G401.6 (cell line): Measurements from ENCODE around the gene CERS3.
"Not testable (repeated sequence)": the region's sequence is repeated elsewhere in the genome, so short reads cannot be mapped to it uniquely, and the experiment has no call there.

Experiments used
- FAIRE-seq: peaks from 2 replicates; lab custom pipeline; 2012; peaks lifted over from hg19 to GRCh38; lab: Jason Lieb, UNC

CERS3 gene

DNA sequence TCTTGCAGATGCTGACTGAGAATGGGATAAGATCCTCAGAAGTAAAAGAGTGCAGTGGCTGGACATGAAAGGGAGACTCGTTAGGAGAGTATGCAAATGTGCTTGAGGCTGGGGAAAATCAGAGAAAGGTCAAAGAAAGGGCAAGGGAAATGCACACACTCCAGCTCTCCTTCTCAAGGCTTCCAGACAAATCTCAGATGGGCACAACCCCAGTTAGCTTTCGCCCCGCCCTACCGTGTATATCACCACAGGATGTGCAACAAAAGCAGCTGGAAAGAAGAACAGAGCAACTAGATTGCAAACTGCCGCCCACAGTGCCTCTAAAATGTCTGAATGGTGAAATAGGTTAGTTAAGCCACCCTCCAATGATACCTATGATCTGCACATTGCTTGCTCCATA is 63.9 kb downstream of the CERS3 start:
- no peak for FAIRE-seq

DNA sequence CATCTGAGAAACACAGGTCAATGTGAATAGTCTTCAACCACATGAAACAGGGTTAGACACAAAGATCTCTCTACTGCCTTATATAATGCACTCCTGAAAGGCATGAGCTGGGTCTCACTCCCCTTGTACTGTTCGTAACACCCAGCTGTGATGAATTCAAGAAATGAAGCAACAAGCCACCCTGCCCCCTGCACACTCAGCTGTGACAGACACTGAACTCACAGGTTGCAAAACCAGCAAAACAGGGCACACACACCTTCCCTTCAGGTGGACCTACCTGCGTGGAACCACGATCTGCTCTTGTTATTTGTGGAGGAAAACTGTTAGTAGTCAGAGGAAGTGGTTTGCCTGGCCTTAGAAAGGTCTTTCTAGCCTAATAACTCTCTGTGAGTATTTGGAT is 64.5 kb downstream of the CERS3 start:
- no peak for FAIRE-seq

DNA sequence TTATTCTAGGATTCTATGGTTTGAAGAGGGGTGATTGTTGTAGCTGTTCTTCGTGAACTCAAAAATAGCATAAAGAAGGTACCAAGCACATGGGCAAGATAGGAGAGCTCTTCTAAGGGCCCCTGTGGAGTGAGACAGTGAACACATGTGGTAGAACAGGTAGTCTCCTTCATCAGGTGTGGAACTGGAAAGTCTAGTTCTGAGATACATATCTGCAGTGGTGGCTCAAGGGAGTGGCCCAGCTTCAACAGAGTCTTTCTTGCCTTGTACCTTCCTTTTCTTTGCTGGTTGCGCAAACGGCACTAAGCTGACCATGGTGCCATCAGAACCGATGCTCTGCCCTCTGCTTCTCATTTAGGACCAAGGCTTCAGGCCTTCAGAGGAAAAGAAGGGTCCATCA is 65.2 kb downstream of the CERS3 start:
- FAIRE-seq = no peak

DNA sequence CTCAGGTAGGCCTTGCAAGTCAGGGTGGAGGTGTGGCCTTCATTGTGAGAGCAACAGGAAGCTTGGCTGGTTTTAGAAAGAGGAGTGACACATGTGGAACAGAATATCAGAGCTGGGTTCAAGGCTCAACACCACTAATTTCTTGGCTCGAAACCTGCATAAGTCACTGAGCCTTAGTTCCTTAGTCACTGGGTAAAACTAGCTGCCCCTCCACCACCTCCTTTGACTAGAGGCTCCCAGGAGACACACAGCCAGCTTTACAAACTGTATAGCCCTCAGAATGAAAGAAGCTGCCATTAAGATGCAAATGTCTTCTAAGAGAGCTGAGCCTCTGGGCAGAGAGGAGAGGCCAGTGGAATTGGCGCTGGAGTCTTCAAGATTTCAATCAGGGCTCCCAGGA is 67.7 kb downstream of the CERS3 start:
- FAIRE-seq = no peak

DNA sequence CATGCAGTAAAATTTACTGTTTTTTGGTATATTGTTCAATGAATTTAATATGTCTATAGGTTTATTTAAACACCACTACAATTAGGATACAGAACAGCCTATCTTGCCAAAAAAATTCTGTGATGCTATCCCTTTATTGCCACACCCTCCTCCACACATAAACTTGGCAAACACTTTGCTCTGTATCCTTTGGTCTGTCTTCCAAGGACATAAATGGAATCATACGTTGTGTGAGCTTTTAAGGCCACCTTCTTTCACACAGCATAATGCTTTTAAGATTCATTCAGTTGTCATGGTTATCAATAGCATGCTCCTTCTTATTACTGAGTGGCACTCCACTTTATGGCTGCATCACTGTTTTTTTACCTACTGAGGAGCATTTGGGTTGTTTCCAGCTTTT is 71.5 kb downstream of the CERS3 start:
- no peak for FAIRE-seq

DNA sequence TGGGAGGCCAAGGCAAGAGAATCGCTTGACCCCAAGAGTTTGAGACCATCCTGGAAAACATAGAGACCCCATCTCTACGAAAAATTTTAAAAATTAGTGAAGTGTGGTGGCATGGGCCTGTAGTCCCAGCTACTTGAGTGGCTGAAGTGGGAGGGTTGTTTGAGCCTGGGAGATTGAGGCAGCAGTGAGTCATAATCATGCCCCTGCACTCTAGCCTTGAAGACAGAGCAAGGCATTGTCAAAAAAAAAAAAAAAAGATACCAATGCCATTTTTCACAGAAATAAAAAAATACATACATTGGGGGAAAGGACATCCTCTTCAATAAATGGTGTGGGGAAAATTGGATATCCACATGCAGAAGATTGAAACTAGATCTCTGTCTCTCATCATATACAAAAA is 74.6 kb downstream of the CERS3 start:
- FAIRE-seq = no peak

DNA sequence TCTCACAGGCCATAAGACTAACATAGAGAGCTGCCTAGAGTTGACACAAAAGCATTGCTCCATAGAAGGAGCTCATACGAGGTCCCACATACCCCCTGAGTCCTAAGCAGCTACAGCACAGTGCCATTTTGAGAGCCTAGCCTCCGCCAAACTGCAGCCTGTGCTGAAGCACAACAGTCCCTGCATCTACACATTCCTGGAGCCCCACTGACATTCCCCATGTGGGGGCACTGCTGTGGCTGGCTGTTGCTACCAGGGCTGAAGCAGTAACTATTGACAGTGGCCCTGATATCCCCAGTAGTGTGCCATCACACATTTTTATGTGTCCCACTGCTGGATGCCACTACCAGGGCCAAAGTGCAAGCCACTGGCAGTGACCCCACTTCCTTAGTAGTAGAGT is 80.3 kb downstream of the CERS3 start:
- no peak for FAIRE-seq

DNA sequence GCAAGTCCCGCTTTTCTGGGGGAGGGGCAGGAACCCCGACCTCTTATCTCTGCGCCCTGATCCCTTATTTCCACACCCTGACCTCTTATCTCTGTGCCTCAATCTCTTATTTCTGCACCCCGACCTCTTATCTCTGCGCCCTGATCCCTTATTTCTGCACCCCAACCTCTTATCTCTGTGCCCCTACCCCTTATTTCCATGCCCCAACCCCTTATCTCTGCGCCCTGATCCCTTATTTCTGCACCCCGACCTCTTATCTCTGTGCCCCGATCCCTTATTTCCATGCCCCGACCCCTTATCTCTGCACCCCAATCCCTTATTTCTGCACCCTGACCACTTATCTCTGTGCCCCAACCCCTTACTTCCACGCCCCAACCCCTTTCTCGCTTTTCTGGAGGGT is 87.7 kb downstream of the CERS3 start:
- FAIRE-seq = not testable (repeated sequence)

DNA sequence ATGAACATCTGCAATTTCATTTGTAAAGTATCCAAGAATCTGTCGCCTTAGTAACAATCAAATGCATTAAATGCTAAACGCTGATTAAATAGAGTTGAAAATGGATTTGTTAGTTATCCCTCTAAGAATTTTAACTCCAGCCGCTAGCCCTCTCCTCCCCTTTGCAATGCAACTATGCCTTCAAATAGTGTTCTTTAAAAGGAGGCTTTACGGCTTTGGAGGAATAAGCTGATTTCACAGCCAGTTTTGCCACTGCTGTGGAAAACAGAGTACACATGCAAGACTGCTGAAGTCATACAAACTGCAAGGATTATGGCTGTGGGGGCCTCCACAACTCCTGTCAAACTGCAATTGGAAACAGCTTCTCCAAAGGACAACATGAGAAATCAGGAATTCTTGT is 89.2 kb downstream of the CERS3 start:
- no peak for FAIRE-seq

DNA sequence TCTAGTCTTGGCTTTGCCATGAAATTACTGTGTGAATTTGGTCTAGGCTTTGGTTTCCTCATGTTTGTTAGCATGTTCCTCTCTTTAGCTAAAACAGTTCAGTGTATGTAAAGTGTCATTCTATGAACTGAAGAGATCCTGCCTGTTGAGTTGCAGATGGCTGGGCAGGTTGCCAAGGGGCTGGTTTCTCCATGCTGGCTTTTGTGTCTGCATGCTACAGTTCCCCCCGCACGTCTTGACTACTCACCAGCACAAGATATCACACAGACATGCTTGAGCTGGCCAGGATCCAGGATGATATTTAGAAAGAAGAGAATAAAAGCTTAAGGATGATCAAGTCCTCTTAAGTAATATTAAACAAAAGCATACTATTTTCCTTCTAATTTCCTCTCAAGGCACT is 90.2 kb downstream of the CERS3 start:
- FAIRE-seq = no peak

DNA sequence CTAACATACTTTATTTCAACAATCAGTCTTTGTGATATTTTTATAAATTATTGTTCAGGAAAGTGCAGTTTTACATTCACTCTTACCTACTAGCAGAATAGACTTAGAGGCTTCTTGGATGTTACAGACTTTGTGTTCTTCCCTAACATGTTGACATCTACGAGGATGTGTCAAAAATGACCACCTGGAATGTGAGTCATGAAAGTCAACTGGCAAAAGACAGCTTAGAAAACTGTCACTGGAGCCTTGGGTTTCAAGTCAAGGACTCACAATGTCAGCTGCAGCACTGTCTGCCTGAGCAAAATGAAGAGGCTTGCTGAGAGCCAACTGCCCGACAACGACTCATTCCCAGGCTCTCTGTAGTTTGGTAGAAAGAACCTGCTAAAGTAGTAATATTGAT is 91.5 kb downstream of the CERS3 start:
- no peak for FAIRE-seq

DNA sequence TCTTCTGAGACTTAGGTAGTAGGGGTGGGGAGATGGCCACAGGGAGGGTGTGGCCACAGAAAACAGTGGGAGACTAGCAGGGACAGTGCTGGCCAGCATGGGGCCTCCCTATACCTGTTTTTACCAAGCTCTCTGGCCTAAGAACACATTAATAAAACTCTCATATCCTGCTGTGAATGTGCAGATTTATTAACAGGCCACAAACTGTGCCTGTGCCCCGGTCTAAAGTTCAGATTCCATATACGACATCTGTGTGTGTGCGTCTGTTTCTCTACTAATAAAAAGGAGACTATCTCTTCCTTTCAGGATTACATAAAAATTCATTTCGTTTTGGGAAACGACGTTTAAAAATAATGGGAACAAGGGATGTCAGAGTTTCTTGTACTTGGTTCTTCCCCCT is 94.2 kb downstream of the CERS3 start:
- FAIRE-seq = no peak

DNA sequence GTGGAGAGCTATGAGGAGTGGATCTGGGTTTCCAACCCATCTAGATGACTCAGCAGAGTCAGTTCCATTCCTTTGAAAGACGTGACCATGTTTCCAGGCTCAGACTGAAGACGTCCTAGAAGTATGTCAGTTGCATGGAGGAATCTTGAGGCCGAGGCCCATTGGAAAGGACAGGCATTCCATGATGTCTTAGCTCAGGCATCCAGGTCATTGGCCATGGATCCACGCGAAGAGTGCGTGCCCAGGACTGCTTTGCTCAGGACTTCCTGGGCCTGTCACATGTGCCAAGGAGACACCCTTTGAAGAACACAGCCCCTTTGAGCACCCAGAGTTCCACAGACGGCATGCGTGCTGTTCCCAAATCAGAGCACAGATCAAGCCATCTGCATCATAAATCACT is 94.7 kb downstream of the CERS3 start:
- FAIRE-seq = no peak

DNA sequence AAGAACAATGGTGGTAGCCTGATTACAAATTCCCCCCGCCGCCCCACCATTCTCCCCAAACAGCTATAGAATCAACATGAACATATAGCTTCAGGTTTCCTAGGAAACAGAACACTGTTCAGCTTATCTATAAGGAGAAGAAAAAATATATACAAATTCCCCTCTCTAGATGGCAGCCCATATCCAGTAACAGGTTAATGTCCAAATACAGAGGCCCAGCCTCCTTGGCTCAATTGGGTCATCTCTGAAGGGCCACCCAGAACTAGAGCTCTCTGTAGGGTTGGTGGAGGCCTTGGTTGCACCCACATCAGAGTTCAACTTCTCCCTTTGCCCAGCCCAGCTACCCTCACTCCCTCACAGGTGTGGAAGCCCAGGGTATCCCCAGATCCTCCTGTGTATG is 95.4 kb downstream of the CERS3 start:
- no peak for FAIRE-seq

DNA sequence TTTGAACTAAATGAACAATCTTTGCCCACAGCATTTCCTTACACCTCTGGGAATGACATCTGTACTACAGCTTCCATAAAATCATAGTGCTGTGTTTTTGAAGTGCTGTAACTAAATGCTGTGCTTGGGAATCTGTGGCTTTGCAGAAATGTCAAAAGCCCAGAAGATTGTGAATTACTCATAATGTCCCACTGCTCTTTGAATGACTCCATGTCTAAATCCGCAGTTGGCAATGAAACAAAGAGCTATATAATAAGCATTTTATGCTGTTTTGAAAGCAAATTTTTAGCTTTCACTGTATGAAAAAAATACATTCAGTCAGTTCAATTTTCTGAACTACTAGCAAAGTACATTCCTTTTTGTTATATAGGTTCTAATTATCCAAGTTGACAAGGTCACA is 98.3 kb downstream of the CERS3 start:
- FAIRE-seq = no peak

DNA sequence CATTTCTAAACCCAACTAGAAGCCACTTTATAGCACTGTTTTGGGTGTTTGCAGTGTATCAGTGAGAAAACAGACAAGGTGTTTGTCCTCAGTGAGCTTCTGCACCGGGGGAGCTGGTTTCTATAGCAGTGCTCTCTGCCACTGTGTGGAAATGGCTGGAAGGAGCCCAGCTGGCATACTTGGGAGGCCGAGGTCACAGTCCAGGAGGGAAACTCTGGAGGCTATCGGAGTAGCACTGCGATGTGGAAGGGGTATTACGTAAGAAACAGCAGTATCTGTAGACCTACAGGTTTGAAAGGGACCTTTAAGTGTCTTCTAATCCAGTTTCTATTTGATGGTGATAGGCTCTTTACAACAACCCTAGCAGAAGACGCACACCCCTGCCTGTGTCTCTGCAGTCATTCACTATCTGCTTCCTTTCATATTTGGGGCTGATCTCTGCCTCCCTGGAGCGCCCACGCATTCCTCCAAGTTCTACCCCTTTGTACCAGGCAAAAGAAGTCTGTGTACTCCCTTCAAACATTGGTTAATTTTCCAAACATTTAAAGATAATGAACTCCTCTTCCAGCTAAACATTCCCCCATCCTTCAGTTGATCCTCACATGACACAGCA is 99.5 kb downstream of the CERS3 start:
- FAIRE-seq = no peak

DNA sequence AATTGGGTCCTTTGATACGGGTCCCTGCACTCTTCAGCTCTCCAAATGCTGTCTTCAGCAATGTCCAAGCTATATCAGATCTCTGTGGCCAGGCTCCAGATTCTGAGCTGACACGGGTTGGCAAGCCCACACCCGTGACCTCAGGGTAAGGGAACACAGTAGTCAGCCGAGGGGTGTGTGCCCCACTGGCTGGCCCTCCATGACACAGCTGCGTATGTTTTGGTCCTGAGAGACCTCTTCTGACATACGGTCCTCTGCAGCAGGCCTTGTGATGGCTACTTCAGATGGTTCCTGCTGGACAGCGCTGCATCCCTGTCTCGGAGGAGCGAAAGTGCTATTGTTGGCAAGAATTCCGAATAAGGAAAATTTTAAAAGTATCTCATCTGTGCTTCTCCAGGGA is 101.8 kb downstream of the CERS3 start:
- no peak for FAIRE-seq

DNA sequence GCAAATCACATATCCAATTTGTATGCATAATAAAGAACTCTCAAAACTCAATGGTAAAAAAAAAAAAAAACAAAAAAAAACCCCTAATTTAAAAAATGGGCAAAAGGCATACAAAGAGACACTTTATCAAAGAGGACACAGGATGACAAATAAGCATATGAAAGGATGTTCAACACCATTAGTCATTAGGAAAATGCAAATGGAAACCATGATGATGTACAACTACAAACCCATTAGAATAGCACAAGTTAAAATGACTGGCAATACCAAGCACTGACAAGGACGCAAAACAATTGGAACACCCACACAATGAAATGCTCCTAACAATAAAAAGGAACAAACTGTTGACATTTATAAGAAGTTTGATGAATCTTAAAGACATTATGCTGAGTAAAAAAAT is 123.6 kb downstream of the CERS3 start:
- no peak for FAIRE-seq

DNA sequence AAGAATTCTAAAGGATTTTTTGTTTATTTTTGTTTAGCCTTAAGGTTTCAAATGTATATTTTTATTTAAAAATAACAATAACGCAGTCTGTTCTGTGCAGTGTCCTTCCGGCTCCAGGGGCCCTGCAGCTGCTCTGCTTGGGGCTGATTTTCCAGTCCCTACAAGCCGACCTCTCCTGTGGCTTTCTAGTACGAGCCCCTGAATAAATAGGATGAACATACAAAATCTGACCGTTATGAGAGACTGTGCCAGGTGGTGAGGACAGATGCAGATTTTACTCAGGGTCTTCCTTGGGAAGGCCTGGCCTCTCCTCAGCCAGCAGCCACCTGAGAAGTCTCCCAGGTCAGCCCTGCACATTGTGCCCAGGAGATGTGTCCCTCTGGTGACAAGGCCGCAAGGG is 127.8 kb downstream of the CERS3 start:
- no peak for FAIRE-seq

DNA sequence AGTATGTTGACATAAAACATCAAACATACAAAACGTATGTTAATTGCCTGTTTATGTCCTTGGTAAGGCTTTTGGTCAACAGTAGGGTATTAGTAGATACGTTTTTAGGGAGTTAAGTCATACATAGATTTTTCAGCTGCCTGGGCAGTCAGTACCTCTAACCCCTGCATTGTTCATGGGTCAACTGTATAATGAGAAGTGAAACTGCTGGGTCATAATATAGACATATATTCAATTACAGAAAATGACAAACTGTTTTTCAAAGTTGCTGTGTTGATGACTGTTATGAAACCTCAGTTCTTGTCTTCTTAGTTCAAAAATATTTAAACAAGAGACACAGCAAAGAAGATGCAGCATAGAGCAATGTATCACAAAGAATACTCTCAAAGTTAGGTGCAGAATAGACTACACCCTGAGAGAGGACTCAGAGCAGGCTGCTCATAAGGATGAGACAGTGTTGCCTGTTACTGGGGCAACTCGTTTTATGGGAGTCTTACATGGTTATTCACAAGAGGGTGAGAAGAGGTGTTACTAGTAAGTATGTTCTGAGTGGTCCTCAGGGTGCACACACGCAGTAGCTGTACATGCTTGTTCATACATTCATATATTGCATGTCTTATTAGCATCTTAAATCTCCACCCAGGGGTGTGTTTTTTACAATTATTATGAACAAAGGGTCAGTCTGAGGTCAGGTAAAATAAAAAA is 133.9 kb downstream of the CERS3 start:
- FAIRE-seq = no peak

DNA sequence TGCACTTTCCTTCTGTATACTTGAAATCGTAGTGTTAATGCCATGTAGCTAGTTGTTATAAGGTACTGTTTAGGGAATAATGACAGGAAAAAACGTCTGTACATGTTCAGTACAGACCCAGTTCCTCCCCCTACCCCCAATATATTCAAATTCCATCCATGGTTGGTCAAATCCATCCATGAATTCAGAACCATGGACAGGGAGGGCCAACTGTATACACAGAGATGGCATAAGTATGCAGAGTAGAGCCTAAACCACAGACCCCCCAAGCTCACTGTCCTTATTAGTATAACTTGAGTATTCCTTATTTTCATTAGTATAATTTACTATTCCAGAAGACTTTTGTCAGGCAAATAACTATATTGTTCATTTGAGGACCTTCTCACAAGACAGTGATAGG is 135.7 kb downstream of the CERS3 start:
- FAIRE-seq = no peak

DNA sequence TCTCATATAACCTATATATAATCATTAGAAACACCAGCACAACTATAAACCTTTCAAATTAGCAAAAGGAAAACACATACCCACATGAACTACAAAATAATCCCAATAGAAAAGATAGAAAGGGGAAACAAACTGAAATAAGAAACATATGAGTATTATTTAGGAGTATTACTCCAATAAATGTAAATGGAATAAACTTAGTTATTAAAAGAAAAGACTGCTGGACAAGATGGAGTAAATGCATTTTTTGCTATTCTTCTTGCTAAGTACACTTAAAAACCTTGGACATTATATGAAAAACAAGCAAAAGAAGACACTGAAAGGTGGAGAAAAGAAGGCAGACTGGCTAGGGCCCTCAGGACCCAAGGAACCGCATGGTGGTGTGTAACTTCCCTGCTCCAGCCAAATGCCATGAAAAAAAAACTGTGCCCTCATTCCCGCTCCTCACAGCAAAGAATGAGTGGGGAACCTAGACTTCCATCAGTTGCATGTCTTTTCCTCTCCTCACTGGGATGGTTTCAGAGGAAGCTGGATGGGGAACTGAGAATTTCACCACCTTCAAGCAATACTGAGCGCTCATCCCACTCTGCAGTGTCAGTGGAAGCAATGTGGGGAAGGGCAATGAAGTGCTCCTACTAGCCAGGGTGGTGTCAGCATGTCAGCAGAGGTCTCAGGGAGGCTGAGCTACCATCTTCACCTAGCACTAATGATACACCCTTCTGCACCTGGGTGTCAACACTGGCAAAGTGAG is 143.3 kb downstream of the CERS3 start:
- no peak for FAIRE-seq

DNA sequence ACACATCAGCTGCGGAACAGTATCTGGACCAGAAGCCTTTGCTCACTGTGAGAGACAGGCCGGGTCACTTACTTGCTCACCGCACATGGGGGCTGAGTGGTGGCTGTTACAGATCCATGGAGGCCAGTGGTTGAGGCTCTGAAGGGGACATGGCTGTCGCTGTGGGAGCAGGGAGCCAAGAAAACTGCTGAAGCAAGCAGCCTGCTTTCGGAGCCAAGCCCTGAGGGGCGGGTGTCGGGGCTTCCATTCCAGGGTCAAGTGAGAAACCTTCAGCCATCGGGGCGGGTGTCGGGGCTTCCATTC is 144.7 kb downstream of the CERS3 start:
- no peak for FAIRE-seq
